ENCODE data around the gene CPLX1.

DNA sequence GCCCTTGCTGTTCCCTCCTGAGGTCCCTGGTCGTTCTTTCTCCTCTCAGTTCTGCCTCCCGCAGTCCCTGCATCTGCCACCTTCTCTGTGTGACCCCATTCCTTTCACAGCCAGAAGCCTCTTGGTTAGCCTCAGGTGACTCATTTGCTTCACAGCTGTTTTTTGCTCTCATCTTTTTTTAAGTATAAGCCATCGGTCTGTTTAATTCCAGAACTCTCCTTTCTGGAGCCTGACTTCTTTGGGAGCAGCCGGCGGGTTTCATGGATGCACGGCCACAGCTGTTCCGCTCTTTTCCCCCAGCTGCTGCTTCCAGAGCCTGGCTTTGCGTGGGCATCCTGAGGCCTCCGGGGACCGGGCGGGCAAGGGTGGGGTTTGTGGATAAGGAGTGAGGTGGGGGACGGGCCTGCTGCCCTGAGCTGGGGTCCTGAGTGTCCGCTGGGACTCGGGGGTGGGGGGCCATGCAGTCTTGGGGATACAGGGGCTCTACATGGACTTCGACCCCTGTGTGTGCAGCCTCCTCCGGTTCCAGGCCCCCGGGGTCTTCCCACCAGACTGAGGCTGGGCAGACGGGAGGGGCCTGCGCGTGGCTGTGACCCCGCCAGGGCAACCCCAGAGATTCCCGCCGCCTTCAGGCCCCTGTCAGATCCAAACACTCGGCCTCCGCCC is 73.6 kb downstream of the CPLX1 start:
- TF ChIP-seq POLR2A (IDR thresholded peaks at IDR 0.05; ENCODE audit: low read depth, low read length) (no peak), POLR2AphosphoS5 (IDR thresholded peaks at IDR 0.05; ENCODE audit: low read depth, low read length) (no peak), SPI1 (IDR thresholded peaks at IDR 0.05; ENCODE audit: low read depth, low read length) (no peak), TAF1 (IDR thresholded peaks at IDR 0.05; ENCODE audit: low read depth, low read length) (no peak)

Measured in GM12891 (cell line).